Mesodermal cell (in vitro differentiated cells): ENCODE results near the gene UNC5C.
"Not testable (repeated sequence)": the region's sequence is repeated elsewhere in the genome, so short reads cannot be mapped to it uniquely, and the experiment has no call there.

Source experiments
- H3K27ac ChIP-seq: 2 replicates; pipeline ENCODE4 v1.7.0; 2013; ENCODE audit warnings: mild to moderate bottlenecking, low read depth, low read length, moderate library complexity; ENCODE audit not compliant: severe bottlenecking
- H3K36me3 ChIP-seq: 2 replicates; pipeline ENCODE4 v1.7.1; 2013; ENCODE audit warnings: mild to moderate bottlenecking, low read length, moderate library complexity; ENCODE audit not compliant: control insufficient read depth, insufficient read depth
- H3K4me1 ChIP-seq: one replicate; pipeline ENCODE4 v1.7.1; 2013; ENCODE audit warnings: mild to moderate bottlenecking, low read length; ENCODE audit not compliant: insufficient read depth, control insufficient read depth, poor library complexity, severe bottlenecking
- H3K4me3 ChIP-seq: 2 replicates; pipeline ENCODE4 v1.7.0; 2013; ENCODE audit warnings: low read length, control low read depth, mild to moderate bottlenecking; ENCODE audit not compliant: insufficient read depth, poor library complexity, severe bottlenecking; ENCODE audit errors: extremely low read depth
- H3K9me3 ChIP-seq: 2 replicates; pipeline ENCODE4 v1.7.1; 2013; ENCODE audit warnings: mild to moderate bottlenecking, low read length, moderate library complexity; ENCODE audit not compliant: control insufficient read depth
- WGBS, 2 experiments: methylation state at CpG; one replicate each; pipeline ENCODE4 v1.1.5; 2013; ENCODE audit warnings: missing lambda C conversion rate in 2 of 2; ENCODE audit not compliant: insufficient coverage in 2 of 2; 5-methylcytosine and 5-hydroxymethylcytosine counted together

UNC5C gene

GRCh38 chr4:95181996-95182306 is 366.8 kb downstream of the UNC5C start:
- Histone ChIP-seq H3K4me3 (no peak overlapping the region), H3K27ac (peak overlapping the region; percentile 82), H3K9me3 (peaks cover 17% of the 10 kb centered on the region), H3K36me3 (peaks cover 27% of the 10 kb centered on the region), H3K4me1 (peaks cover 15% of the 10 kb centered on the region)
- WGBS, 2 experiments, result 88% methylated on average over 1 of the region's 2 CpGs; no CpG with 5 or more reads in 1 of the 2 experiments

GRCh38 chr4:95181243-95181995 is 367.4 kb downstream of the UNC5C start:
- Histone ChIP-seq H3K4me1 (peaks cover 15% of the 10 kb centered on the region), H3K9me3 (peaks cover 17% of the 10 kb centered on the region), H3K27ac (peak overlapping the region; percentile 82), H3K36me3 (peaks cover 27% of the 10 kb centered on the region), H3K4me3 (no peak overlapping the region)
- 32 to 35% methylated on average over 13 to 15 of the region's 18 CpGs for WGBS, 2 experiments

DNA sequence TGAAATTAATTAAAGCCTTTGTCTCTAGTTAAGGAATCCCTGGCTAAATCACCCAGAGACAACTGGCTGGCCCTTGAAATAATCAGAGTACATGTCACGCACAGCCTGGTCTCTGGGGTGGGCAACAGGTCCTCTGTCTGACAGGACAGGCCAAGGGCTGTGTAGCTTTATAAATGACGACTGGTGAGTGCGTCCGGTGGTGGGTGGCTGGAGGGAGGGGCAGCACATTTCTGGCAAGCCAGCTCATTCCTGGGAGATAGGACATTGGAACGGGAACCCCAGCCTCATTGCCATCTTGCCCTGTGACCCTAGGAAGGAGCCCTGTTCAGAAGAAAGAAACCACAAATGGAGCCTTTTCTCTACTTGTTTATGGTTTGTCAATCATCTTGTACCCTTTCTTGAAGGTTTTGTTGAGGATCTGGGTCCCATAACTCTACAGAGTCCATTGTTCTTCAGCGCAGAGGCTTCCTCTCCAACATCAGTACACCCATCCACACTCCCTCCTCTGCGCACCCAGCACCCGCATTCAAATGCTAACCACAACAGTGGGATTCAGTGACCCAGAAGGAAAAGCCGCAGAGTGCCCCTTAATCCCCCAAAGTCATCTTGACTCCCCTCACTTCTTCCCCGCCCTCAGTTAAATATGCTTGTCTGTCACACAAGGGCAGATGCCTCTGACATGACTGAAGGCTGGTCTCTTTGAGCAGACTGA is 368.1 kb downstream of the UNC5C start:
- Histone ChIP-seq H3K4me3 (no peak overlapping the region), H3K27ac (peak overlapping the region; percentile 82), H3K36me3 (peaks cover 27% of the 10 kb centered on the region), H3K9me3 (peaks cover 17% of the 10 kb centered on the region), H3K4me1 (peaks cover 15% of the 10 kb centered on the region)
- WGBS, 2 experiments, result 54 to 63% methylated on average over 8 of the region's 10 CpGs

DNA sequence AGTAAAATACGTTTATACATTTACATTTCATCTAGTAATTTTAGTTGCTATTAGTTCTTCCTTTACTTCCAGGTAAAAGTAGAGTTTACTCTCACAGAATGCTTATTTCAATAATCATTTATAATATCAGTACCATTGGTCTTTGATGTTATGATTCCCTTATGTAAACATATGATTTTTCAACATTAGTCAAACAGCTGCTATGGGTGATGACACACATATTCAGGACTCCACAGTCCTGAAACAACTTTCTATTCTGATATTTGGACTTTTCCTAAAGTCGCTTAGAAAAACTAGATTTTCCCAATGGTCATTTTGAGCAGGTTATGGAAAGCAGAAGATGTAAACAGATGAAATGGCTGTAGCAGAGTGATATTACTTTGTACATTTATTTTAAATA is 369.8 kb downstream of the UNC5C start:
- no peak overlapping the region for H3K27ac ChIP-seq
- H3K9me3 ChIP-seq, result peaks cover 17% of the 10 kb centered on the region
- H3K4me3 ChIP-seq, result no peak overlapping the region
- peaks cover 22% of the 10 kb centered on the region for H3K36me3 ChIP-seq
- no CpG with 5 or more reads among the region's 2 CpGs for WGBS, 2 experiments
- H3K4me1 ChIP-seq, result peaks cover 15% of the 10 kb centered on the region

- not testable (repeated sequence) for H3K27ac ChIP-seq, H3K9me3 ChIP-seq, H3K4me3 ChIP-seq, H3K4me1 ChIP-seq
- no CpG with 5 or more reads among the region's 3 CpGs for WGBS, 2 experiments
- H3K36me3 ChIP-seq, result peaks cover 11% of the 10 kb centered on the region
Measured at GRCh38 chr4:95171377-95171776, 377.4 kb downstream of the UNC5C start.

- 93 to 96% methylated on average over 7 of the region's 7 CpGs for WGBS, 2 experiments
- no peak overlapping the region for H3K27ac ChIP-seq
- H3K36me3 ChIP-seq, result peaks cover 11% of the 10 kb centered on the region
Measured at GRCh38 chr4:95170176-95170575, 378.6 kb downstream of the UNC5C start.

GRCh38 chr4:95167805-95168204 is 381.0 kb downstream of the UNC5C start:
- Histone ChIP-seq H3K36me3 (peaks cover 11% of the 10 kb centered on the region), H3K27ac (no peak overlapping the region), H3K9me3 (no peaks in the 10 kb centered on the region), H3K4me3 (no peak overlapping the region), H3K4me1 (no peaks in the 10 kb centered on the region)
- WGBS, 2 experiments, result 67 to 100% methylated on average over 1 of the region's 7 CpGs

More at GRCh38 chr4:95170176-95170575, 378.6 kb downstream of the UNC5C start:
- Histone ChIP-seq H3K4me1 (no peaks in the 10 kb centered on the region), H3K9me3 (no peaks in the 10 kb centered on the region), H3K4me3 (no peak overlapping the region)

GRCh38 chr4:95165926-95166524 is 382.7 kb downstream of the UNC5C start:
- no peak overlapping the region for H3K4me3 ChIP-seq
- no peak overlapping the region for H3K27ac ChIP-seq
- peaks cover 11% of the 10 kb centered on the region for H3K36me3 ChIP-seq
- no CpG with 5 or more reads among the region's 3 CpGs for WGBS, 2 experiments
- no peaks in the 10 kb centered on the region for H3K9me3 ChIP-seq
- H3K4me1 ChIP-seq, result no peaks in the 10 kb centered on the region

- no peaks in the 10 kb centered on the region for H3K9me3 ChIP-seq
- H3K4me3 ChIP-seq, result no peak overlapping the region
- no peaks in the 10 kb centered on the region for H3K4me1 ChIP-seq
- WGBS, 2 experiments, result 88 to 98% methylated on average over 6 of the region's 6 CpGs
- H3K36me3 ChIP-seq, result no peaks in the 10 kb centered on the region
- H3K27ac ChIP-seq, result no peak overlapping the region
Measured at GRCh38 chr4:95162867-95163266, 385.9 kb downstream of the UNC5C start.

DNA sequence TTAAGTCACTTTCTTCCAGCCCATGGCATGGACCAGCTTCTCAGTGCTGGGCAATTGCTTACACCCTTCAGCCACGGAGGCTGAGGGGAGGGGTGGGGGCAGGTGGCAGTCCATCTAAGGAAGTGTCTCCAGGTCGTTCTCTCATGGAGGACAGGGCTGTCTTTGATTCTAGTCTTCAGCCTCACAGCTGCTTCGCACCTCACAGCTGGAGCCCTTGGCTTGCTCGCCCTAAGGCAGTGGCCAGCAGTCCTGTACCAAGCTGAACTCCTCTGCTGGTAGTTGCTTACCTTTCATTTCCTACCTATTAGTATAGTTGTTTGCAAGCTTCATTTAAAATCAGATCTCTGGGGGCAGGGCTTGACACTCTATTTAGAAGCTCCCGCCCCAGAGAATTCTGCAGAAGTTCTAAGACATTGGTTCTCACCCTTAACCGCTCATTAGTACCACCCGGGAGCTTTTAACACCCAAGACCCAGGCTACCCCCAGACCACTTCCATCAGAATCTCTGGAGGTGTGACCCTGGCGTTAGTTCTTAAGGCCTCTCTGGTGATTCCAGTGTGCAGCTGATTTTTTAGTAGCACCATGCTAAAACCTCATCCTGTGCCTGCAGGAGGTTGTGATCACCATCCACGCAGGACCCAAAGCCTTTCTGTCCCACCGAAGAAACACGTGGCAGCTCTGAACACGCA is 386.8 kb downstream of the UNC5C start:
- Histone ChIP-seq H3K4me1 (no peaks in the 10 kb centered on the region), H3K4me3 (no peak overlapping the region), H3K27ac (no peak overlapping the region), H3K36me3 (no peaks in the 10 kb centered on the region), H3K9me3 (no peaks in the 10 kb centered on the region)
- 80% methylated on average over 6 to 8 of the region's 12 CpGs for WGBS, 2 experiments
